RWPE2 (cell line): Measurements from ENCODE around the gene PTPRU.

Experiments used
- ATAC-seq: fragments of 200-7000 bp; cut with Tn5 transposase; 3 replicates; pipeline ENCODE4 v1.9.1; 2021; ENCODE audit warnings: low read depth
- DNase-seq: peaks from one replicate; pipeline ENCODE4 v3.0.0-alpha.2; 2020; ENCODE audit warnings: low spot score
- H3K27ac ChIP-seq: fragments of 450-650 bp; 2 replicates; pipeline ENCODE4 v1.5.1; 2017; ENCODE audit warnings: mild to moderate bottlenecking; ENCODE audit not compliant: poor library complexity, severe bottlenecking
- H3K27me3 ChIP-seq: fragments of 250-450 bp; sonication (Bioruptor Pico); 2 replicates; pipeline ENCODE4 v1.5.1; 2021; ENCODE audit warnings: mild to moderate bottlenecking, moderate library complexity; ENCODE audit not compliant: insufficient read depth, poor library complexity, severe bottlenecking
- H3K36me3 ChIP-seq: fragments of 250-450 bp; sonication (Bioruptor Pico); 2 replicates; pipeline ENCODE4 v1.5.1; 2020; ENCODE audit warnings: low read depth, mild to moderate bottlenecking, moderate library complexity
- H3K4me1 ChIP-seq: fragments of 250-450 bp; sonication (Bioruptor Pico); 2 replicates; pipeline ENCODE4 v1.5.1; 2021; ENCODE audit warnings: mild to moderate bottlenecking, moderate library complexity; ENCODE audit not compliant: insufficient read depth, poor library complexity, severe bottlenecking
- H3K4me3 ChIP-seq: fragments of 250-450 bp; sonication (Bioruptor Pico); 2 replicates; pipeline ENCODE4 v1.5.1; 2021; ENCODE audit warnings: mild to moderate bottlenecking, moderate library complexity; ENCODE audit not compliant: severe bottlenecking
- H3K9me3 ChIP-seq: fragments of 250-450 bp; sonication (Bioruptor Pico); 2 replicates; pipeline ENCODE4 v1.5.1; 2021; ENCODE audit warnings: mild to moderate bottlenecking, moderate library complexity; ENCODE audit not compliant: severe bottlenecking
- TF ChIP-seq, protein P1 (sequence below): fragments of 450-650 bp; IDR thresholded peaks from one replicate; pipeline ENCODE4 v1.5.1; 2017; ENCODE audit warnings: mild to moderate bottlenecking, moderate library complexity; ENCODE audit not compliant: poor library complexity, severe bottlenecking

Gene PTPRU

DNA sequence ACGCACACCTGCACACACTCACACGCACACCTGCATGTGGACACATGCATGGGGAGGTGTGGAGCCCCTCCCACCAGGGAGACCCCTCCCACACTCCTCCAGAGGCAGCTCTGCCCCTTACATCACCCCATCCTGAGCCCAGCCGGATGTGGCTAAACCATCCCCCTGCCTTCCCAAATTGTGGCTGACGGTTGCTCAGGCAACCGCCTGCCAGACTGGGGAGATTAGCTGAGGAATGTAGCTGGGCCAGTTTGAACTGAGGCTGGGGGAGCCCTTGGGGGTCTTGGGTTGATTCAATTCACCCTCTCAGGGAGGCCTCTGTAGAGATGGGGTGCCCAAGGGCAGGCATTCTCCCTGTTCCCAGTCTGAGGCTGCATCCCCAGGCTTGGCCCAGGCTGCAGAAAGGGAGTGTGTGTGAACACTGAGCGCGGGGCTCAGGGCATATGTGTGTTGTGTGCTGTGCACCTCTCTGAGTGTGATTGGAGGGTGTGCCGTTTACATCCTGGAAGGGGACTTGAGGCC lies 12.9 kb downstream of the PTPRU start:
- peaks cover 26% of the 10 kb centered on the region for H3K4me1 ChIP-seq
- peak overlapping the region; percentile 70 for H3K27ac ChIP-seq
- TF ChIP-seq, protein P1, sequence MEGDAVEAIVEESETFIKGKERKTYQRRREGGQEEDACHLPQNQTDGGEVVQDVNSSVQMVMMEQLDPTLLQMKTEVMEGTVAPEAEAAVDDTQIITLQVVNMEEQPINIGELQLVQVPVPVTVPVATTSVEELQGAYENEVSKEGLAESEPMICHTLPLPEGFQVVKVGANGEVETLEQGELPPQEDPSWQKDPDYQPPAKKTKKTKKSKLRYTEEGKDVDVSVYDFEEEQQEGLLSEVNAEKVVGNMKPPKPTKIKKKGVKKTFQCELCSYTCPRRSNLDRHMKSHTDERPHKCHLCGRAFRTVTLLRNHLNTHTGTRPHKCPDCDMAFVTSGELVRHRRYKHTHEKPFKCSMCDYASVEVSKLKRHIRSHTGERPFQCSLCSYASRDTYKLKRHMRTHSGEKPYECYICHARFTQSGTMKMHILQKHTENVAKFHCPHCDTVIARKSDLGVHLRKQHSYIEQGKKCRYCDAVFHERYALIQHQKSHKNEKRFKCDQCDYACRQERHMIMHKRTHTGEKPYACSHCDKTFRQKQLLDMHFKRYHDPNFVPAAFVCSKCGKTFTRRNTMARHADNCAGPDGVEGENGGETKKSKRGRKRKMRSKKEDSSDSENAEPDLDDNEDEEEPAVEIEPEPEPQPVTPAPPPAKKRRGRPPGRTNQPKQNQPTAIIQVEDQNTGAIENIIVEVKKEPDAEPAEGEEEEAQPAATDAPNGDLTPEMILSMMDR, result no peak
- no peaks in the 10 kb centered on the region for H3K9me3 ChIP-seq
- H3K4me3 ChIP-seq, result no peak overlapping the region
- no peak for DNase-seq
- peak; percentile 75 for ATAC-seq
- H3K36me3 ChIP-seq, result no peaks in the 10 kb centered on the region
- no peaks in the 10 kb centered on the region for H3K27me3 ChIP-seq

DNA sequence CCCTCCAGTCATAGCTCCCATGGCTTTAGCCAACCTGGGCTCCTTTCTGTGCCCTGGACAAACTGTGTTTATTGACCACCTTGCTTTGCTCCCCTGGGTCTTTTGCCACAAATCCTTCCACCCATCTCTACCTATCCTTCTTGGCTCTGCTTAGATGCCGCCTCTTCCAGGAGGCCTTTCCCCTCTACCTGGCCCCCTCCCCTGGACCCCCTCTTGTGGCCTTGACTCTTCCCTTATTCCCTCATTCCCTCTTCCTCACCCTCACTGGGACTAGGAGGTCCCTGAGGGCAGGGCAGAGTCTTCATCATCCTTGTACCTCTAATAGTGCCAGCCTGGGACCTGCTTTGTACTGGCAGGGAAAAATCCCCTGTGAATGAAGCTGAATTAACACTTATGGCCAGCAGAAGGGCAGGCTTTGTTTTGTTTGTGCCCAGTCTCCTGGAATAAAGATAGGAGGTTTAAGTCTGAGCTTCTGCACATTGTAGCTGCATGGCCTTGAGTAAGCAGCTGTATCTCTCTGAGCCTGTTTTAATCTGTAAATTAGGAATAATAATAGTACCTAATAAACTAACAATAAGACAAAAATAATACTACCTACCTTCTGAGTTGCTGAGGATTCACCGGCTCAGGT lies 13.7 kb downstream of the PTPRU start:
- Histone ChIP-seq H3K36me3 (no peaks in the 10 kb centered on the region), H3K27me3 (no peaks in the 10 kb centered on the region), H3K4me1 (peaks cover 26% of the 10 kb centered on the region), H3K9me3 (no peaks in the 10 kb centered on the region), H3K4me3 (no peak overlapping the region), H3K27ac (peak overlapping the region; percentile 70)
- TF ChIP-seq, protein P1, result no peak
- DNase-seq (no peak), ATAC-seq (no peak)

DNA sequence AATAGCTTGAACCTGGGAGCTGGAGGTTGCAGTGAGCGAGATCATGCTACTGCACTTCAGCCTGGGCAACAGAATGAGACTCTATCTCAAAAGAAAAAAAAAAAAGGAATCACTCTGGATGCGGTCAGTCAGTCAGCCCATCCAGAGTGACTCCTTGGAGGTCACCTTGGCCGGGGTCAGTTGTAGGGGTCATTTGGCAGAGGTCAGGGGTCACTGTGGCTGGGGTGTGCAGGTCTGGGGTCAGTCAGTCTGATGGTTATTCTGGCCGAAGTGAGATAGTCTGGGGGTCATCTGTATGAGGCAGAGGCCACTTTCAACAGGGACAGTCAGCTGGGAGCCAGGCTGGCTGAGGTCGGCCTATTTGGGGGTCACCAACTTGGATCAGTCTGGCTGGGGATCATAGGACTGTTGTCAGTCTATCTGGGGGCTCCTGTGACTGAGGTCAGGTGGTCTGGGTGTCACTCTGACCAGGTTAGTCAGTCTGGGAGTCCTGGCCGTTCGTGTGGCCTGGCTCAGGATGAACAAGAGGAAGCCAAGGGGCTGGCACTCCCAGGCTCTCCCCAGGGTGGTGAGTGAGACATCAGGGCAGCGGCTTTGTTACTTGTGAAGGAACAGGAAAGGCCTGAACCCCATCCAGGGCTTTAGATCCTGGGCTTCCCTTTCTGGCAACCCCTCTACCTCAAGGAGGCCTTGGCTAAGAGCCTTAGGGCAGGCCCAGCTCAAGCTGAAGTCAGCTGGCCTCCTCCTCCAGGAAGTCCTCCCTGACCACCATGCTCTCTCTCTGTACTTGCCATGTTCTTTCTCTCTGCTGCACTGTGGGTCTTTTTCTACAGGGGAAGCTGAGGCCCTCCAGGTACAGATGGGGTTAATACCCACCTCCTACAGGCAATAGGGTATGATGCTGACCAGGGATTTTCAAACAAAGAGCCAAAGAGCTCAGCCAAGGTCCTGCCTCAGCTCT lies 15.1 kb downstream of the PTPRU start:
- no peaks in the 10 kb centered on the region for H3K27me3 ChIP-seq
- no peak for ATAC-seq
- H3K27ac ChIP-seq, result no peak overlapping the region
- H3K4me1 ChIP-seq, result peaks cover 26% of the 10 kb centered on the region
- no peak overlapping the region for H3K4me3 ChIP-seq
- TF ChIP-seq, protein P1, result no peak
- no peaks in the 10 kb centered on the region for H3K36me3 ChIP-seq
- H3K9me3 ChIP-seq, result no peaks in the 10 kb centered on the region
- no peak for DNase-seq

DNA sequence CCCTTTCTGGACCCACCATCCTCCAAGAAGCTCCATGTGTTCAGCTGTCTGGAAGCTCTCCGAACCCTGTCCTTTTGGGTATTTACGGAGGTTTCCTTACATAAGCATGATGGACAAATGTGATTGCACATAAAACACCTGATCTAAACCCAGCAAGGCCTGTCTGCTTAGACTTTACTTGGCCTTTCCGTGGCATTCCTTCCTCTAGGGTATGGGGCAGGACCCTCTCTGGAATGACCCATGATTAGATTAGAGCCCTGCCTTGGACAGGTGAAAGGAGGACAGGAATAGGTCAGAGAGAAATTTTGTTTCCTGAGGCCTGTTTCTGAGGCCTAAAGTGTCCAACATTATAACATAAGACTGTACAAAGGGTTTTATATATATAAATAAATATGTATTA lies 16.9 kb downstream of the PTPRU start:
- no peaks in the 10 kb centered on the region for H3K9me3 ChIP-seq
- no peaks in the 10 kb centered on the region for H3K27me3 ChIP-seq
- H3K36me3 ChIP-seq, result no peaks in the 10 kb centered on the region
- no peak overlapping the region for H3K4me3 ChIP-seq
- TF ChIP-seq, protein P1, result no peak
- H3K4me1 ChIP-seq, result peaks cover 22% of the 10 kb centered on the region
- ATAC-seq, result no peak
- H3K27ac ChIP-seq, result no peak overlapping the region
- no peak for DNase-seq
